Measurements from ENCODE around the gene EPC2. TPM values are rescaled to one million over a fixed set of nuclear protein-coding genes. Genes with fewer than 3 reads are reported as not detected.

Gene EPC2
- total and polyA plus RNA-seq, 3 donors from 2014 or later, result 22.5 to 53.1 (median 41.7) TPM

GRCh38 chr2:148696985-148697384 is 52.4 kb downstream of the EPC2 start:
- Histone ChIP-seq H3K27me3 (no peaks in the 10 kb centered on the region), H3K36me3 (ENCODE audit: low read depth, missing control alignments) (no peaks in the 10 kb centered on the region), H3K9me3 (no peaks in the 10 kb centered on the region), H3K4me1 (no peaks in the 10 kb centered on the region), H3K4me3 (no peak overlapping the region), H3K27ac (no peak overlapping the region)
- intact Hi-C loops (cut with DNase I; ENCODE audit: low total_unique reads), result no loop called here
- DNase-seq, result no peak
- TF ChIP-seq POLR2A (IDR thresholded peaks at IDR 0.05) (no peak), CTCF (IDR thresholded peaks at IDR 0.05) (no peak)
- WGBS, 2 donors, result 82 to 83% methylated on average over 2 of the region's 2 CpGs

- intact Hi-C loops (cut with DNase I; ENCODE audit: low total_unique reads), result no loop called here
- DNase-seq, result no peak
- Histone ChIP-seq H3K4me3 (no peak overlapping the region), H3K4me1 (no peaks in the 10 kb centered on the region), H3K27ac (no peak overlapping the region), H3K9me3 (no peaks in the 10 kb centered on the region), H3K36me3 (ENCODE audit: low read depth, missing control alignments) (no peaks in the 10 kb centered on the region), H3K27me3 (no peaks in the 10 kb centered on the region)
- TF ChIP-seq POLR2A (IDR thresholded peaks at IDR 0.05) (no peak), CTCF (IDR thresholded peaks at IDR 0.05) (no peak)
- 83 to 95% methylated on average over 4 of the region's 4 CpGs for WGBS, 2 donors
Measured at GRCh38 chr2:148699830-148700229, 55.3 kb downstream of the EPC2 start.

- Histone ChIP-seq H3K4me3 (no peak overlapping the region), H3K9me3 (no peaks in the 10 kb centered on the region), H3K27ac (no peak overlapping the region), H3K27me3 (no peaks in the 10 kb centered on the region), H3K36me3 (ENCODE audit: low read depth, missing control alignments) (no peaks in the 10 kb centered on the region), H3K4me1 (no peaks in the 10 kb centered on the region)
- no peak for DNase-seq
- intact Hi-C loops (cut with DNase I; ENCODE audit: low total_unique reads), result no loop called here
- TF ChIP-seq POLR2A (IDR thresholded peaks at IDR 0.05), result no peak
- no peak for TF ChIP-seq CTCF (IDR thresholded peaks at IDR 0.05)
- 91 to 99% methylated on average over 3 of the region's 3 CpGs for WGBS, 2 donors
Measured at GRCh38 chr2:148701039-148701438, 56.5 kb downstream of the EPC2 start.

- Histone ChIP-seq H3K4me1 (no peaks in the 10 kb centered on the region), H3K4me3 (no peak overlapping the region), H3K36me3 (ENCODE audit: low read depth, missing control alignments) (no peaks in the 10 kb centered on the region), H3K27ac (no peak overlapping the region), H3K9me3 (no peaks in the 10 kb centered on the region), H3K27me3 (no peaks in the 10 kb centered on the region)
- no peak for TF ChIP-seq POLR2A (IDR thresholded peaks at IDR 0.05)
- no peak for TF ChIP-seq CTCF (IDR thresholded peaks at IDR 0.05)
- DNase-seq, result no peak
- intact Hi-C loops (cut with DNase I; ENCODE audit: low total_unique reads), result no loop called here
Measured at GRCh38 chr2:148701877-148702276, 57.3 kb downstream of the EPC2 start.

GRCh38 chr2:148702475-148702874 is 57.9 kb downstream of the EPC2 start:
- H3K27ac ChIP-seq, result no peak overlapping the region
- no peaks in the 10 kb centered on the region for H3K36me3 ChIP-seq (ENCODE audit: low read depth, missing control alignments)
- no peak for TF ChIP-seq POLR2A (IDR thresholded peaks at IDR 0.05)
- TF ChIP-seq CTCF (IDR thresholded peaks at IDR 0.05), result no peak
- H3K9me3 ChIP-seq, result no peaks in the 10 kb centered on the region
- intact Hi-C loops (cut with DNase I; ENCODE audit: low total_unique reads), result no loop called here
- no peaks in the 10 kb centered on the region for H3K27me3 ChIP-seq
- no peak overlapping the region for H3K4me3 ChIP-seq
- H3K4me1 ChIP-seq, result no peaks in the 10 kb centered on the region
- DNase-seq, result no peak
- WGBS, 2 donors, result 90 to 98% methylated on average over 1 of the region's 1 CpG

All from testis (tissue), 3 donors.